GM18526 (cell line): ENCODE results near the gene GRIA4.

ENCODE experiments used
- POLR2A ChIP-seq: IDR thresholded peaks from 3 replicates; pipeline ENCODE4 v1.6.1; 2011; ENCODE audit not compliant: insufficient read length; ENCODE audit errors: extremely low read depth

GRIA4 gene

GRCh38 chr11:105693075-105693759, 83.3 kb downstream of the GRIA4 start:
- no peak for TF ChIP-seq POLR2A

- no peak for TF ChIP-seq POLR2A
These were observed 86.1 kb downstream of the GRIA4 start for GRCh38 chr11:105696000-105696399.

- TF ChIP-seq POLR2A = no peak
These were observed 87.4 kb downstream of the GRIA4 start for GRCh38 chr11:105697291-105697690.

GRCh38 chr11:105699203-105699602, 89.3 kb downstream of the GRIA4 start:
- TF ChIP-seq POLR2A = no peak

- TF ChIP-seq POLR2A = no peak
These were observed 90.4 kb downstream of the GRIA4 start for GRCh38 chr11:105700271-105700670.

- TF ChIP-seq POLR2A = no peak
These were observed 91.2 kb downstream of the GRIA4 start for GRCh38 chr11:105701098-105701497.

GRCh38 chr11:105705786-105706530, 96.1 kb downstream of the GRIA4 start:
- no peak for TF ChIP-seq POLR2A

- TF ChIP-seq POLR2A = no peak
These were observed 103.2 kb downstream of the GRIA4 start for GRCh38 chr11:105713106-105713505.

GRCh38 chr11:105713696-105714095, 103.8 kb downstream of the GRIA4 start:
- TF ChIP-seq POLR2A = no peak

GRCh38 chr11:105718641-105719040, 108.8 kb downstream of the GRIA4 start:
- no peak for TF ChIP-seq POLR2A

GRCh38 chr11:105719073-105719822, 109.4 kb downstream of the GRIA4 start:
- TF ChIP-seq POLR2A = no peak

GRCh38 chr11:105720096-105720495, 110.2 kb downstream of the GRIA4 start:
- no peak for TF ChIP-seq POLR2A

- no peak for TF ChIP-seq POLR2A
These were observed 113.4 kb downstream of the GRIA4 start for GRCh38 chr11:105723269-105723668.

- TF ChIP-seq POLR2A = no peak
These were observed 122.7 kb downstream of the GRIA4 start for GRCh38 chr11:105732611-105733010.

GRCh38 chr11:105734426-105734825, 124.6 kb downstream of the GRIA4 start:
- no peak for TF ChIP-seq POLR2A

- TF ChIP-seq POLR2A = no peak
These were observed 128.4 kb downstream of the GRIA4 start for GRCh38 chr11:105738251-105738650.

GRCh38 chr11:105738986-105739795, 129.3 kb downstream of the GRIA4 start:
- TF ChIP-seq POLR2A = no peak
